Parathyroid adenoma (tissue), 2 donors: Measurements from ENCODE around the gene RAD21L1.

Experiments
- H2AFZ ChIP-seq: fragments of 300-600 bp; sonication (generic); one replicate; pipeline ENCODE4 v1.7.0; 2017; ENCODE audit warnings: antibody characterized with exemption, mild to moderate bottlenecking
- H3K27ac ChIP-seq: fragments of 300-600 bp; sonication (generic); one replicate; pipeline ENCODE4 v1.7.0; 2017
- H3K27me3 ChIP-seq: fragments of 300-600 bp; sonication (generic); one replicate; pipeline ENCODE4 v1.7.0; 2017; ENCODE audit warnings: low read length; ENCODE audit not compliant: control insufficient read depth, insufficient read depth
- H3K36me3 ChIP-seq: fragments of 300-600 bp; sonication (generic); one replicate; pipeline ENCODE4 v1.7.0; 2017; ENCODE audit warnings: low read length; ENCODE audit not compliant: control insufficient read depth, insufficient read depth
- H3K4me1 ChIP-seq: fragments of 300-600 bp; sonication (generic); one replicate; pipeline ENCODE4 v1.7.0; 2017; ENCODE audit warnings: control low read depth
- H3K4me2 ChIP-seq: fragments of 300-600 bp; sonication (generic); one replicate; pipeline ENCODE4 v1.7.0; 2017; ENCODE audit warnings: low read length
- H3K4me3 ChIP-seq: fragments of 300-600 bp; sonication (generic); one replicate; pipeline ENCODE4 v1.7.0; 2017; ENCODE audit warnings: low read depth, low read length
- H3K79me2 ChIP-seq: fragments of 300-600 bp; sonication (generic); one replicate; pipeline ENCODE4 v1.7.0; 2017; ENCODE audit warnings: control low read depth
- H3K9ac ChIP-seq: fragments of 300-600 bp; sonication (generic); one replicate; pipeline ENCODE4 v1.7.0; 2017; ENCODE audit warnings: mild to moderate bottlenecking
- H3K9me3 ChIP-seq: fragments of 300-600 bp; sonication (generic); one replicate; pipeline ENCODE4 v1.7.0; 2017; ENCODE audit warnings: low read length; ENCODE audit not compliant: control insufficient read depth
- TF ChIP-seq, protein P1 (sequence below): fragments of 300-600 bp; sonication (generic); IDR thresholded peaks from one replicate; pipeline ENCODE4 v1.7.0; 2017; ENCODE audit warnings: antibody characterized with exemption, mild to moderate bottlenecking
- donor health status: primary hyperparathyroidism.

Gene RAD21L1

DNA sequence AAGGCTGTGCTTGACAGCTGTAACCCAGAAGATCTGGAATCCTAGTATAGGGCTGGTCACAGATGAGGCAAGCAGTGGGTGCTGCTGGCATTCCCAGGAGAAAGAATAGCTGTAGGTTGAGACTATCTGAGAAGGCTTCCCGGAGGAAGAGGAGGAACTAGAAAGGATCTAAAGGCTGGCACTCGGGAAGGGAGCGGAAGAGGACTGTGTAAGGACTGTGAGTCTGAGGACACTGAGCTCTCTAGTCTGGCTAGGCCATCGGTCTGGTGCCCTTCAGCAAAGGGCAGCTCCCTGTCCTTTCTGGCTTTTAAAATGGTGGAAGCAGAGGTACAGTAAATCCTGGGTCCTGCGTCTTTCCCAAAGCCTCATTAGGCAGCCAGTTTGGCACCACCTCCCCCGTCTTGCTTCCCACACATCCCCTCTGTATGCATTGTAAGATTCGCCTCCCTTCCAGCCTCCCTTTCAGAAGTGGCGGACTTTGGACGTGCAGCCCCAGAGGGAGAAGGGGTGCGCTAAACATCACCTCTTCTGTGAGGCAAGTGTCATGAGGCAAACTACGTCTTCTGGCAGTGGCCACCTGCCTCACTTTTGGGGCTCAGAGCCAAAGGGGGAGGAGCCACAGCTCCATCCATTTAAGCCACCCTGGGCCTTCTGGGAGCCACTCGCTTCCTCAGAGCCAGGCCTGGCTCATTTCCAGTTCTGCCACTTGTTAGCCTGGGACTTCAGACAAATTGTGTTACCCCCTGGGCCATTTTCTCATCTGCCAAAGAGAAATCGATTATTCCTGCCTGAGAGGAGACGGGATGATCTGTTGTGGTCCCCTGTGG is 48.9 kb downstream of the RAD21L1 start:
- Histone ChIP-seq H3K9me3 (no peaks in the 10 kb centered on the region), H2AFZ (no peak overlapping the region), H3K79me2 (peaks cover 11% of the 10 kb centered on the region), H3K9ac (no peak overlapping the region), H3K27me3 (no peaks in the 10 kb centered on the region), H3K4me1 (peaks cover 7% of the 10 kb centered on the region), H3K4me3 (no peak overlapping the region), H3K36me3 (no peaks in the 10 kb centered on the region), H3K27ac (no peak overlapping the region), H3K4me2 (no peak overlapping the region)
- TF ChIP-seq, protein P1, sequence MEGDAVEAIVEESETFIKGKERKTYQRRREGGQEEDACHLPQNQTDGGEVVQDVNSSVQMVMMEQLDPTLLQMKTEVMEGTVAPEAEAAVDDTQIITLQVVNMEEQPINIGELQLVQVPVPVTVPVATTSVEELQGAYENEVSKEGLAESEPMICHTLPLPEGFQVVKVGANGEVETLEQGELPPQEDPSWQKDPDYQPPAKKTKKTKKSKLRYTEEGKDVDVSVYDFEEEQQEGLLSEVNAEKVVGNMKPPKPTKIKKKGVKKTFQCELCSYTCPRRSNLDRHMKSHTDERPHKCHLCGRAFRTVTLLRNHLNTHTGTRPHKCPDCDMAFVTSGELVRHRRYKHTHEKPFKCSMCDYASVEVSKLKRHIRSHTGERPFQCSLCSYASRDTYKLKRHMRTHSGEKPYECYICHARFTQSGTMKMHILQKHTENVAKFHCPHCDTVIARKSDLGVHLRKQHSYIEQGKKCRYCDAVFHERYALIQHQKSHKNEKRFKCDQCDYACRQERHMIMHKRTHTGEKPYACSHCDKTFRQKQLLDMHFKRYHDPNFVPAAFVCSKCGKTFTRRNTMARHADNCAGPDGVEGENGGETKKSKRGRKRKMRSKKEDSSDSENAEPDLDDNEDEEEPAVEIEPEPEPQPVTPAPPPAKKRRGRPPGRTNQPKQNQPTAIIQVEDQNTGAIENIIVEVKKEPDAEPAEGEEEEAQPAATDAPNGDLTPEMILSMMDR = no peak

DNA sequence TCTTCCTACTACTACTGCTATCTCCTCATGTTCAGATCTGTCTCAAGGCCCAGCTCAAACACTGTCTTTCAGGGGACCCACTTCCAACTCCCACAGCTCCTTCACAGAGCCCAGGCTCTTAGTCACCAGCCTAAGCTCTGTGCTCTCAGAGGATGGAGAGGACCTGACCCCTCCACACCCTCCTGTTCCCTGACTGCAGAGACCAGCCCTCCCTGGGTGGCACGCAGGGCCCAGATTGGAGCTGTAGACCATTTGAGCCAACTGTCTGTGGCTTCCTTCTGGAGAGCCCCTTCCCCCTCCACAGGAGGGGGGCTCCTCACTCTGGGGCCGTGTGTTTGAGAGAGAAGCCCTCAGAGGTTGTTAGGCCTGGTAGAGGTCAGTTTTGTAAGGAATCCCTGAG is 50.1 kb downstream of the RAD21L1 start:
- Histone ChIP-seq H3K36me3 (no peaks in the 10 kb centered on the region), H3K27ac (no peak overlapping the region), H3K4me2 (no peak overlapping the region), H3K27me3 (no peaks in the 10 kb centered on the region), H2AFZ (no peak overlapping the region), H3K9me3 (no peaks in the 10 kb centered on the region), H3K4me3 (no peak overlapping the region), H3K9ac (no peak overlapping the region), H3K79me2 (peaks cover 12% of the 10 kb centered on the region), H3K4me1 (peaks cover 7% of the 10 kb centered on the region)
- TF ChIP-seq, protein P1 = no peak

GRCh38 chr20:1277529-1278322 is 51.9 kb downstream of the RAD21L1 start:
- Histone ChIP-seq H2AFZ (no peak overlapping the region), H3K27me3 (no peaks in the 10 kb centered on the region), H3K9me3 (no peaks in the 10 kb centered on the region), H3K27ac (no peak overlapping the region), H3K9ac (no peak overlapping the region), H3K79me2 (peaks cover 12% of the 10 kb centered on the region), H3K36me3 (no peaks in the 10 kb centered on the region), H3K4me1 (peaks cover 7% of the 10 kb centered on the region), H3K4me2 (no peak overlapping the region), H3K4me3 (no peak overlapping the region)
- TF ChIP-seq, protein P1 = no peak

DNA sequence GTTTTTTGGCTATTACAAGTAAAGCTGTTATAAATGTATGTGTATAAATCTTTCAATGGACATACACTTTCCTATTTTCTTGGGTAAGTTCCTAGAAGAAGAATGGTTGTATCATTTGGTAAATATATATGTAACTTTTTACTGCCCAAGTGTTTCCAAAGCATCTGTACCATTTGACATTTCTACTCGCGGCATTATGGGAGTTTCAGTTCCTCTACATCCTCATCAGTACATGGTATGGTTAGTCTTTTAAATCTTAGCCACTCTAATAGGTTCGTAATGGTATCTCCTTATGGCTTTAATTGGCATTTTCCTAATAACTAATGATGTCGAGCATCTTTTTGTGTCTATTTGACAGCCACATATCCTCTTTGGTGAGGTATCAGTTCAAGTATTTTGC is 53.1 kb downstream of the RAD21L1 start:
- no peak overlapping the region for H3K9ac ChIP-seq
- H3K27me3 ChIP-seq = no peaks in the 10 kb centered on the region
- H3K36me3 ChIP-seq = no peaks in the 10 kb centered on the region
- no peak overlapping the region for H3K4me2 ChIP-seq
- no peaks in the 10 kb centered on the region for H3K9me3 ChIP-seq
- no peak overlapping the region for H2AFZ ChIP-seq
- no peak overlapping the region for H3K4me3 ChIP-seq
- peaks cover 7% of the 10 kb centered on the region for H3K4me1 ChIP-seq
- no peak overlapping the region for H3K27ac ChIP-seq
- H3K79me2 ChIP-seq = peaks cover 12% of the 10 kb centered on the region
- TF ChIP-seq, protein P1 = no peak
